H54 (cell line): Measurements from ENCODE around the gene DTX4.

ENCODE experiments used
- DNase-seq: peaks from one replicate; pipeline ENCODE4 v3.0.0; 2011; ENCODE audit warnings: low spot score, mixed read lengths; ENCODE audit not compliant: insufficient read length
- FAIRE-seq: peaks from 3 replicates; lab custom pipeline; 2011; peaks lifted over from hg19 to GRCh38; lab: Jason Lieb, UNC
- POLR2A ChIP-seq: IDR thresholded peaks from 2 replicates; pipeline ENCODE4 v1.6.1; 2011; ENCODE audit warnings: low read depth, mild to moderate bottlenecking, low read length

The DTX4 gene

GRCh38 chr11:59226396-59226795 is 54.5 kb downstream of the DTX4 start:
- no peak for TF ChIP-seq POLR2A
- FAIRE-seq = no peak

GRCh38 chr11:59240322-59240721 is 68.4 kb downstream of the DTX4 start:
- no peak for FAIRE-seq
- no peak for TF ChIP-seq POLR2A

More at GRCh38 chr11:59226396-59226795, 54.5 kb downstream of the DTX4 start:
- no peak for DNase-seq

GRCh38 chr11:59243633-59244032 is 71.7 kb downstream of the DTX4 start:
- no peak for DNase-seq
- no peak for TF ChIP-seq POLR2A

More at GRCh38 chr11:59240322-59240721, 68.4 kb downstream of the DTX4 start:
- no peak for DNase-seq

GRCh38 chr11:59247531-59248227 is 75.7 kb downstream of the DTX4 start:
- TF ChIP-seq POLR2A = no peak
- FAIRE-seq (no peak), DNase-seq (no peak)

More at GRCh38 chr11:59243633-59244032, 71.7 kb downstream of the DTX4 start:
- no peak for FAIRE-seq

GRCh38 chr11:59249535-59249934 is 77.6 kb downstream of the DTX4 start:
- TF ChIP-seq POLR2A = no peak
- FAIRE-seq (no peak), DNase-seq (no peak)

GRCh38 chr11:59253001-59253400 is 81.1 kb downstream of the DTX4 start:
- TF ChIP-seq POLR2A = no peak
- DNase-seq (no peak), FAIRE-seq (no peak)

- TF ChIP-seq POLR2A = no peak
- DNase-seq = no peak
- no peak for FAIRE-seq
Observed at GRCh38 chr11:59254286-59254685, 82.4 kb downstream of the DTX4 start.

- no peak for DNase-seq
- FAIRE-seq = no peak
- TF ChIP-seq POLR2A = no peak
Observed at GRCh38 chr11:59255281-59255680, 83.3 kb downstream of the DTX4 start.
